Measurements from ENCODE around the gene MT1M. TPM values are rescaled to one million over a fixed set of nuclear protein-coding genes. Genes with fewer than 3 reads are reported as not detected.
"Not testable (repeated sequence)": the region's sequence is repeated elsewhere in the genome, so short reads cannot be mapped to it uniquely, and the experiment has no call there.

Gene MT1M
- total RNA-seq, 1 donor from 2014 or later = not detected

DNA sequence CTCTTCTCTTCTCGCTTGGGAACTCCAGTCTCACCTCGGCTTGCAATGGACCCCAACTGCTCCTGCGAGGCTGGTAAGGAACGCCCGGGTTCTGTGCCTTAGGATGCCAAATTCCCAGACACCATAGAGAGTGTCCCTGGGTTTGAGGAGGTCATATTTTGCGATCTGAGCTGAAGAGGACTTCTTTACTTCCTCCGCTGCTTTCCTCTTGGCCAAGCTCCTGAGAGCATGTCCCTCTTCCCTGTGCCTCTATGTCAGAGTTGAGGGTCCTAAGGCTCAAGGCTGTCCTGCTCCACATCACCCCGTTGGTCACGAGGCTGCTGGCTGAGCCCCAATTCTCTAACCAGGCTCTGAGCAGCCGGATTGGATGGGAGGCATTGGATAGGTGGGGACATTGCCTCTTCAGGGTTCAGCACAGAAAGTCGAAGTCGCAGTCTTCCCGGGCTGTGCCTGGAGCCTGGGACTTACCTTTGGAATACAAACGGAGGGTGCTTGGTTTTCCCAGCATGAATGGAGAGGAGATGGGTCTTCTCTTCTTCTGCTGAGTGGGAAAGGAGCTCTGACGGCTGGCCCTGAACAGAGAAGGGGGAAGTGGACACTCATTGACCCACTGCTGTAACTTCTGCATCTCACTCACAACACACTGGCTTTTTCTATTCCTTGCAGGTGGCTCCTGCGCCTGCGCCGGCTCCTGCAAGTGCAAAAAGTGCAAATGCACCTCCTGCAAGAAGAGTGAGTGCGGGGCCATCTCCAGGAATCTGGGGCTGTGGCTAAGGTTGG is 37.6 kb downstream of the MT1M start:
- CTCF ChIA-PET = interaction anchor here (0.9 kb wide), 1 partner anchor 32 kb away, joined by 3 read pairs; no protein-coding TSS in a partner anchor
- ATAC-seq (ENCODE audit: low read depth) = no peak
- TF ChIP-seq, protein P1, sequence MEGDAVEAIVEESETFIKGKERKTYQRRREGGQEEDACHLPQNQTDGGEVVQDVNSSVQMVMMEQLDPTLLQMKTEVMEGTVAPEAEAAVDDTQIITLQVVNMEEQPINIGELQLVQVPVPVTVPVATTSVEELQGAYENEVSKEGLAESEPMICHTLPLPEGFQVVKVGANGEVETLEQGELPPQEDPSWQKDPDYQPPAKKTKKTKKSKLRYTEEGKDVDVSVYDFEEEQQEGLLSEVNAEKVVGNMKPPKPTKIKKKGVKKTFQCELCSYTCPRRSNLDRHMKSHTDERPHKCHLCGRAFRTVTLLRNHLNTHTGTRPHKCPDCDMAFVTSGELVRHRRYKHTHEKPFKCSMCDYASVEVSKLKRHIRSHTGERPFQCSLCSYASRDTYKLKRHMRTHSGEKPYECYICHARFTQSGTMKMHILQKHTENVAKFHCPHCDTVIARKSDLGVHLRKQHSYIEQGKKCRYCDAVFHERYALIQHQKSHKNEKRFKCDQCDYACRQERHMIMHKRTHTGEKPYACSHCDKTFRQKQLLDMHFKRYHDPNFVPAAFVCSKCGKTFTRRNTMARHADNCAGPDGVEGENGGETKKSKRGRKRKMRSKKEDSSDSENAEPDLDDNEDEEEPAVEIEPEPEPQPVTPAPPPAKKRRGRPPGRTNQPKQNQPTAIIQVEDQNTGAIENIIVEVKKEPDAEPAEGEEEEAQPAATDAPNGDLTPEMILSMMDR (IDR thresholded peaks at IDR 0.05) = no peak
- POLR2A ChIA-PET = no interaction called here
- intact Hi-C loops (cut with micrococcal nuclease) = loop anchor here (5.0 kb wide), 1 partner anchor 38 kb away; the partner anchor contains the start of gene MT1M
- H3K9me3 Mint-ChIP-seq = no peaks in the 10 kb centered on the region
- no peak for DNase-seq
- peak overlapping the region; percentile 40 for H3K4me3 Mint-ChIP-seq
- peaks cover 2% of the 10 kb centered on the region for H3K4me1 Mint-ChIP-seq
- H3K27me3 Mint-ChIP-seq = peaks cover 82% of the 10 kb centered on the region
- H3K27ac Mint-ChIP-seq = no peak overlapping the region
- H3K36me3 Mint-ChIP-seq (ENCODE audit: low read depth) = no peaks in the 10 kb centered on the region

DNA sequence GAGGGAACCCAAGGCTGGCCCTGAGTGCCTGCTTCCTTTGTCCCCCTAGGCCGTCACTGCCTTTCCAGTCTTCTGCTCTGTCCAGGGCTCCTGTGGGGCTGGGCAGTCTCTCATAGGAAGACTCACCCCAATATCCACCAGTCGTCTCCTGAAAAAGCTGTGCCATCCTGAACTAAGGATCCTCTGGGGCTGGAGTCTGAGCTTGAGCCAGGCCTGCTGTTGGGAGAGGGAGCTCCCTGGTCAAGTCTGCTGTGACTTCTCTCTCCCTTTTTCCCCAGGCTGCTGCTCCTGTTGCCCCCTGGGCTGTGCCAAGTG is 38.1 kb downstream of the MT1M start:
- H3K27me3 Mint-ChIP-seq = peaks cover 82% of the 10 kb centered on the region
- TF ChIP-seq, protein P1 (IDR thresholded peaks at IDR 0.05) = no peak
- CTCF ChIA-PET = no interaction called here
- intact Hi-C loops (cut with micrococcal nuclease) = loop anchor here (5.0 kb wide), 1 partner anchor 38 kb away; the partner anchor contains the start of gene MT1M
- POLR2A ChIA-PET = no interaction called here
- H3K27ac Mint-ChIP-seq = no peak overlapping the region
- peaks cover 6% of the 10 kb centered on the region for H3K4me1 Mint-ChIP-seq
- DNase-seq (no peak), ATAC-seq (ENCODE audit: low read depth) (no peak)
- no peaks in the 10 kb centered on the region for H3K9me3 Mint-ChIP-seq
- H3K4me3 Mint-ChIP-seq = no peak overlapping the region
- H3K36me3 Mint-ChIP-seq (ENCODE audit: low read depth) = no peaks in the 10 kb centered on the region

DNA sequence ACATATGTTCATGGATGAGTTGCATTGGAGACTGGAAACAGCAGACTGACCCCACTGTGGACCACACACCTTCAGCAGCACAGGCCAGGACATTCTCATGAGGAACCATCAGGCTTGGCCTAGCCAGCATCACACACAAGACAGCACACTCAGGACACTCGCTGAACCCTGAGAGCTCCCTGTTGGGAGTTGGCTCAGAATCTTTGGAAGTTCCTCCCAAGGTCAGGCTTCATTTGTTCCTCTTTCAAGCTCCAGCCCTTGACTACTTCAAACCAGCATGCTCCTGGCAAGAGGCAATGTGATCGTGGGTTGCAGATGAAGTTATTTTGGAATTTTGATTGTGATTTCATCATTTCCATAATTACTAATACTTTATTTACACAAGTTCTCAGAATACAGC is 39.2 kb downstream of the MT1M start:
- POLR2A ChIA-PET; H3K4me3 Mint-ChIP-seq; ATAC-seq (ENCODE audit: low read depth); H3K27ac Mint-ChIP-seq; H3K36me3 Mint-ChIP-seq (ENCODE audit: low read depth); H3K9me3 Mint-ChIP-seq; DNase-seq: not testable (repeated sequence)
- H3K27me3 Mint-ChIP-seq = peaks cover 74% of the 10 kb centered on the region
- CTCF ChIA-PET = interaction anchor here (0.7 kb wide), 1 partner anchor 30 kb away, joined by 3 read pairs; no protein-coding TSS in a partner anchor
- intact Hi-C loops (cut with micrococcal nuclease) = loop anchor here (5.0 kb wide), 1 partner anchor 39 kb away; the partner anchor contains the start of gene MT1M
- H3K4me1 Mint-ChIP-seq = peaks cover 11% of the 10 kb centered on the region

DNA sequence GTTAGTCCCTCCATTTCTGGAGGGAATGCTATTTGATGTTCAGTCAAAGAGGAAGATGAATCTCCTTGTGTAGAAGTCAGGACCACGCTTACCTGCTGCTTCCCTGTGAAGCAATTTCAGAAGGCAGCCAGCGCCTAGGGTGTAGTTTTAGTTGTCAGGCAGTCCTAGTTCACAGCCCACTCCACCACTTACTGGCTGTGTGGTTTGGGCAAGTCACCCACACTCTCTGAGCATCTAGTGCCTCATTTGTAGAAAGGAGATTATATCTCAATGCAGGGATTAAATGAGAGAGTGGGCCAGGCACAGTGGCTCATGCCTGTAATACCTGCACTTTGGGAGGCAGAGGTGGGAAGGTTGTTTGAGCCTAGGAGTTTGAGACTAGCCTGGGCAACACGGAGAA is 39.7 kb downstream of the MT1M start:
- H3K36me3 Mint-ChIP-seq (ENCODE audit: low read depth); DNase-seq; POLR2A ChIA-PET; H3K9me3 Mint-ChIP-seq; H3K27ac Mint-ChIP-seq; ATAC-seq (ENCODE audit: low read depth); H3K4me3 Mint-ChIP-seq: not testable (repeated sequence)
- Mint-ChIP-seq H3K4me1 (peaks cover 11% of the 10 kb centered on the region), H3K27me3 (peaks cover 71% of the 10 kb centered on the region)
- CTCF ChIA-PET = interaction anchor here (0.7 to 1.4 kb wide), 3 partner anchors 30 to 159 kb away, joined by 3 to 4 read pairs (median 4); no protein-coding TSS in a partner anchor
- intact Hi-C loops (cut with micrococcal nuclease) = loop anchor here (5.0 kb wide), 1 partner anchor 40 kb away; the partner anchor contains the start of gene MT1M

DNA sequence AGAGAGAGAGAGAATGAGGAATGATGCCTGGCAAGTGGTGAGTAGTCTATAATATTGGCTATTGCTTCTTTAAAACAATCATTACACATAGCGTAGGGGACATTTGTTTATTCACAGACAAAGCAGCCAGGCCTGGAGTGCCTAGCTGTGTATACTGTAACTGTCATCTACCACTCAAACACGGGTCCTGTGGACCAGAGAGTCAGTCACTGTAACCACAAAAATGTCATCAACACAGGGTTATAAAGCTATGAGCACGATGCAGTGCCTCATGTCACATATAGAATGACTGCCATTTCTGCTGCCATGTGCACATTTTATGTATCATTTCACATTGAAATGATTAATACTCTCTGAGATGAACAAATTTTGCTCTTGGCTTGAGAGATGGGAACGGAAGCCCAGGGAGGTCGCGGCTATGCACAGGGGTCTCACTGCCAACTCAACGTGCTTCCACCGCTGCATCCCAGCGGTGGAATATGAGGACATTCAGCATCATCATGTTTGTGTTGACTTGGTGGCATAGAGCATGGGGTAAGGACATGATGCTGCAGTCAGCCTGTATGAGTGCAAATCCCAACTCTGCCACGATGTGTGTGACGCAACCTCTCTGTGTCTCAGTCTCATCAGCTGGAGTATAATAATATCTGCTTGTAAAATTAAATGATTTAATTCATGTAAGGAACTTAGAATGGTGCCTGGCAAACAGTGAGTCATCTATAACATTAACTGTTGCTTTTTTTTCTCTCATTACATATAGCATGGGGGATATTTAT is 40.5 kb downstream of the MT1M start:
- no peak overlapping the region for H3K4me3 Mint-ChIP-seq
- H3K9me3 Mint-ChIP-seq = no peaks in the 10 kb centered on the region
- H3K36me3 Mint-ChIP-seq (ENCODE audit: low read depth) = no peaks in the 10 kb centered on the region
- peaks cover 11% of the 10 kb centered on the region for H3K4me1 Mint-ChIP-seq
- ChIA-PET POLR2A (no interaction called here), CTCF (interaction anchor here (1.1 to 1.4 kb wide), 3 partner anchors 29 to 160 kb away, joined by 4 to 11 read pairs (median 4); no protein-coding TSS in a partner anchor)
- TF ChIP-seq, protein P1 (IDR thresholded peaks at IDR 0.05) = no peak
- ATAC-seq (ENCODE audit: low read depth) = no peak
- no peak overlapping the region for H3K27ac Mint-ChIP-seq
- peaks cover 66% of the 10 kb centered on the region for H3K27me3 Mint-ChIP-seq
- intact Hi-C loops (cut with micrococcal nuclease) = loop anchor here (5.0 kb wide), 1 partner anchor 41 kb away; the partner anchor contains the start of gene MT1M
- no peak for DNase-seq

Measured in activated B cell treated with CpG ODN at 0.5 μM for 24 hours (primary cell).